Skeletal muscle tissue (tissue), 4 donors: Measurements from ENCODE around the gene OSBPL8. TPM values are rescaled to one million over a fixed set of nuclear protein-coding genes. Genes with fewer than 3 reads are reported as not detected.

Source experiments
- H3K27ac ChIP-seq: one replicate; pipeline ENCODE4 v1.7.0; 2013; ENCODE audit warnings: mild to moderate bottlenecking, low read depth, low read length, inconsistent platforms
- H3K27me3 ChIP-seq, 3 donors: one replicate each; pipeline ENCODE4 v1.7.0; 2013; ENCODE audit warnings: low read length in 3 of 3; ENCODE audit not compliant: control insufficient read depth in 3 of 3, insufficient read depth in 3 of 3
- H3K36me3 ChIP-seq, 3 donors: one replicate each; pipeline ENCODE4 v1.7.0; 2013; ENCODE audit warnings: low read length in 3 of 3; ENCODE audit not compliant: control insufficient read depth in 3 of 3, insufficient read depth in 3 of 3
- H3K4me1 ChIP-seq, 3 donors: one replicate each; pipeline ENCODE4 v1.7.0; 2013; ENCODE audit warnings: low read length in 3 of 3, mild to moderate bottlenecking in 3 of 3; ENCODE audit not compliant: control insufficient read depth in 3 of 3, insufficient read depth in 3 of 3
- H3K4me3 ChIP-seq, 3 donors: one replicate each; pipeline ENCODE4 v1.7.0; 2013; ENCODE audit warnings: low read length in 3 of 3
- H3K9ac ChIP-seq, 3 donors: one replicate each; pipeline ENCODE4 v1.7.0; 2013; ENCODE audit warnings: low read length in 3 of 3, mild to moderate bottlenecking in 3 of 3, moderate library complexity in 2 of 3, low read depth in 1 of 3
- H3K9me3 ChIP-seq, 3 donors: one replicate each; pipeline ENCODE4 v1.7.0; 2013; ENCODE audit warnings: low read length in 3 of 3; ENCODE audit not compliant: control insufficient read depth in 3 of 3
- total RNA-seq: library from RNA; depleted of rRNA; stranded (reverse); fragments of >200 nt; gene quantifications from one replicate; pipeline ENCODE4 v1.2.3, GENCODE V29; 2014
- donor health status: Osteomylitis.

OSBPL8 gene
- total RNA-seq, 1 donor from 2014 or later = 22.4 TPM

DNA sequence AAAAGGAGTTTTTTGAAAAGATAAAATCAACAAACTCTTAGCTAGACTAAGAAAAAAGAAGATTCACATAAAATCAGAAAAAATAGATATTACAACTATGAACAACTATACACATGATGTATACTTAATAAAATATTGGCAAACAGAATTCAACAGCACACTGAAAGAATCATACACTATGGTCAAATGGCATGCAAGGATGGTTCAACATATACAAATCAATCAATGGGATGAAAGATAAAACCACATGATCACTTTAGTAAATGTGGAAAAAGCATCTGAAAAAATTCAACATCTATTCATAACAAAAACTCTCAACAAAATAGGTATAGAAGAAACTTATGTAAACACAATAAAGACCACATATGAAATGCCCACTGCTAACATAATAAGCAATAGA is 126.8 kb downstream of the OSBPL8 start:
- H3K36me3 ChIP-seq = no peaks in the 10 kb centered on the region
- no peaks in the 10 kb centered on the region for H3K27me3 ChIP-seq
- H3K4me1 ChIP-seq = peaks cover 2 to 5% (median 3%) of the 10 kb centered on the region in 3 donors
- no peak overlapping the region for H3K27ac ChIP-seq
- peaks cover 0 to 6% (median 0%) of the 10 kb centered on the region in 3 donors for H3K9me3 ChIP-seq
- no peak overlapping the region for H3K4me3 ChIP-seq
- no peak overlapping the region for H3K9ac ChIP-seq

DNA sequence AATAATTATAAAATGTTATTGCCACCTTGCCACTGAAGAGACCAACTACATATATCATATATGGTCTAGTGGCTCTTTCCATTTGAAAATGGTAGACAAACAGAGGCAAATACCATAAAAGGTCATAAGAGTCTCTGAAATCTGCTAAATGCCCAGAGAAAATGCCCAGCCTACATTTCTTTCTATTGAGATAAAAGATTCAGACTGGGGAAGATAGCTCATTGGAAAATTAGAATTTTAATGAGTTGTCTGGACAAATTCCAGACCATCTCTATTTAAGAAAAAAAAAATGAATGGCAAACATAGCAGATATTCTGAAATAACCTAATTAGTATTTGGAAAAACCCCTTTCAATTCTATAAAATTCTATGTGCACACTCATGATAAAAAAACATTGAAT is 131.5 kb downstream of the OSBPL8 start:
- peaks cover 0 to 7% (median 3%) of the 10 kb centered on the region in 3 donors for H3K9me3 ChIP-seq

DNA sequence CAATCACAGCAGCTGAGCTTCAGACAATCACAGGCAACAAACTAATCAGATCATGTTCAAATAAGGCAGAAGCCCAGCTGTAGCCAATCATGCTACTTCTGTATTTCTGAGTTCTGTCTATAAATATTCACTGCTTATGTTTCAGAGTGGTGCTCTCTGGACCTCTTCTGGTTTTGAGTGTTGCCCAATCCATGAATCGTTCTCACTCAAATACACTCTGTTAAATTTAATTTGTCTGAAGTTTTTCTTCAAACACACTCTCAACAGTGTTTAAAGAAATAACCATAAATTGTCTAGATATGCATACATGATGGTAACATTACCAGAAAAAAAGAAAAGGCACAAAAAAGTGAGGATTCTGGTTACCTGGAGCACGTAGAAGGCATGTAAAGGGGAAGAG is 133.4 kb downstream of the OSBPL8 start:
- Histone ChIP-seq H3K4me3 (peak overlapping the region in 1 of 3 donors; percentile 5), H3K36me3 (no peaks in the 10 kb centered on the region), H3K9ac (no peak overlapping the region), H3K9me3 (peaks cover 0 to 7% (median 3%) of the 10 kb centered on the region in 3 donors), H3K27me3 (no peaks in the 10 kb centered on the region), H3K4me1 (peaks cover 2 to 5% (median 3%) of the 10 kb centered on the region in 3 donors), H3K27ac (no peak overlapping the region)

More for the DNA sequence above, 131.5 kb downstream of the OSBPL8 start:
- no peaks in the 10 kb centered on the region for H3K27me3 ChIP-seq
- H3K4me3 ChIP-seq = no peak overlapping the region
- H3K27ac ChIP-seq = no peak overlapping the region
- no peak overlapping the region for H3K9ac ChIP-seq
- H3K4me1 ChIP-seq = peaks cover 2 to 5% (median 3%) of the 10 kb centered on the region in 3 donors
- H3K36me3 ChIP-seq = no peaks in the 10 kb centered on the region

DNA sequence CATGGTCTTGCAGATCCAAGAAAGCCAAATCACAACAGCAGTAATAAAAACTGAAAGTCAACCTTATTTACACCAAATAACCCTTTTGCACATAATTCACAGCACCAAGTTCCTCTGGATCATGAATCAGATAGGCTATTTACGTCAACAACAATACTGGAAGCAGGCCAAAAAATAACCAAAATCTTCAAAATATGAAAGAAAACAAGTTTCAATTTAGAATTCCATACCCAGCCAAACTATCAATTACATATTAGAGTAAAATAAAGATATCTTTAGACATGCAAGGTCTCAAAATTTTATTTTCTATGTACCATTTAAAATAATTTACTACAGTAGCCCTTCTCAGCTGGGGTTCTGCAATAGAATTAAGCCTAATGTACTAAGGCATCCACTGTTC is 134.6 kb downstream of the OSBPL8 start:
- Histone ChIP-seq H3K4me3 (no peak overlapping the region), H3K27ac (no peak overlapping the region), H3K27me3 (no peaks in the 10 kb centered on the region), H3K9me3 (peaks cover 0 to 7% (median 3%) of the 10 kb centered on the region in 3 donors), H3K4me1 (peaks cover 0 to 2% (median 2%) of the 10 kb centered on the region in 3 donors), H3K9ac (no peak overlapping the region), H3K36me3 (no peaks in the 10 kb centered on the region)

DNA sequence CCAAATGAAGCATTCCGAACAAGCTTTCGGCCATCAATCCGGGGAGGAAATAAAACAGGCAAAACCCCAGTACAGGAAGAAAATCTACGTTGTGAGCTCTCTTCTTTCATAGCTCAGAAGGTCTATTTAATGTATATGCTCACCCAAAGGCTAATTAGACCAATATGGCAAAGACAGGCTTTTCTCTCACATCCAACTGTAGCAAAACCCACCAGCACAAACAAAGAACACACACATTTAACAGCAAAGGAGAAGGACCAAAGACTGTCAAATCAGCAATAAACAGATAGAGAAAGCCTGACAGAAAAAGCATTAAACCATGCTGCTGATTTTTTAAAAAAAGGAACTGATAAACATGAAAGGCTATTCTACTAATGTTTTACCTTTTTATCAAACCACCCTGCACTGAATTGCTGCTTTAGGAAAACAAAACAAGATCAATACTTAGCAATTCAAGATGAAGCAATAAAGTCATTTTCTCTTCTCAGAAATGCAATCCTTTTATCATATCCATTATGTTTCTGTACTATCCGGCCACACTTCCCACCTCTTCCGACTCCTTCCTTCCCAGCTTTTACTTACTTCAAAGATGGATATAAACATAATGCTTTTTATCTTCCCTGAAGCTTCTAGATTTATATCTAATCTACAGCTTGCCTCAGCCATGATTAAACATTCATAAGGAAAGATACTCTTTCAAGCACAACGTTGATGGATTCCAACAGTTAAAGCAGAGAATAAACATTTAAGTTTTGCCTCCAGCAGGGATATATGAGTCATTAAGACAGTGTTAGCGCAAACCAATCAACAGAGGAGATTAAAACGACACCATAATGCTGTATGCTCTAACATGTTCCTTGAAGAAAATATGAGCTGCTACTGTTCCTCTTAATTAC is 136.8 kb downstream of the OSBPL8 start:
- Histone ChIP-seq H3K27me3 (no peaks in the 10 kb centered on the region), H3K9ac (no peak overlapping the region), H3K4me1 (no peaks in the 10 kb centered on the region), H3K9me3 (peaks cover 0 to 7% (median 3%) of the 10 kb centered on the region in 3 donors), H3K36me3 (no peaks in the 10 kb centered on the region), H3K27ac (no peak overlapping the region), H3K4me3 (no peak overlapping the region)

DNA sequence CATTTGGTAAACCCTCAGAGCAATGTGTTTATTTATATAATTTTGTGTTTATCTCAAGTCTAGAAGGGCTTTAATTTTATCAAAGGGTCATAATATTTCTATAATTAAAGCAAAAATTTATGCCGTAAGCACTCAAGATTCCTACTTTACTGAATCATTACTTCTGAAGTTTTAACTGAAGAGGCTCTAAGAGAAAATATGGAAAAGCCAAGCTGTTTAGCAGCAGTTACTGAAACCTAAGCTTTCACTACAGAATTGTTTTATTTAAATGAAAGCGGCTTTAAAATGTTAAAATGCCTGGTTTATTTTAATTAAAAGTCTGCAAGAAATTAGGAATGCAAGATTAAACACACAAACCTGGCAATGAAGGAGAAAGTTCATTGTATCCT is 137.4 kb downstream of the OSBPL8 start:
- Histone ChIP-seq H3K9me3 (peaks cover 0 to 7% (median 3%) of the 10 kb centered on the region in 3 donors), H3K4me1 (no peaks in the 10 kb centered on the region), H3K4me3 (no peak overlapping the region), H3K9ac (no peak overlapping the region), H3K36me3 (no peaks in the 10 kb centered on the region), H3K27me3 (no peaks in the 10 kb centered on the region), H3K27ac (no peak overlapping the region)

DNA sequence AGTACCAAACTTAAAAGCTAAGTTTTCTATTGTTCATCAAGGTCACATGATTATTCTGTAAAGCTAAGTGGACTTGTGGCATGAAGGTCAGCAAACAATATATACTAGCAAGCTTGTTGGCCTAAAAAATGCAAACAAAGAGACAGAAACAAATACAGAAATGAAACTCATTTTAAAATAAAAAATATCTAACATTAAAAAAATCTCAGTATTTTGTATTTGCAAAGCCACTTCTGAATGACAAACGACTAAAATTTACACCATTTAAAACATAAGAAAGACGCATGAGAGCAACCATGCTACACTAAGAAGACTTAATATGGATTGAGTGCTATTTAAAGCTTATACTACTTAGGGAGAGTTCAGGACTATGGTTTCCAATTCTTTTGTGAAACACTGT is 138.5 kb downstream of the OSBPL8 start:
- Histone ChIP-seq H3K4me3 (no peak overlapping the region), H3K27me3 (no peaks in the 10 kb centered on the region), H3K4me1 (no peaks in the 10 kb centered on the region), H3K36me3 (no peaks in the 10 kb centered on the region), H3K9me3 (peaks cover 0 to 6% (median 3%) of the 10 kb centered on the region in 3 donors), H3K27ac (no peak overlapping the region), H3K9ac (no peak overlapping the region)

DNA sequence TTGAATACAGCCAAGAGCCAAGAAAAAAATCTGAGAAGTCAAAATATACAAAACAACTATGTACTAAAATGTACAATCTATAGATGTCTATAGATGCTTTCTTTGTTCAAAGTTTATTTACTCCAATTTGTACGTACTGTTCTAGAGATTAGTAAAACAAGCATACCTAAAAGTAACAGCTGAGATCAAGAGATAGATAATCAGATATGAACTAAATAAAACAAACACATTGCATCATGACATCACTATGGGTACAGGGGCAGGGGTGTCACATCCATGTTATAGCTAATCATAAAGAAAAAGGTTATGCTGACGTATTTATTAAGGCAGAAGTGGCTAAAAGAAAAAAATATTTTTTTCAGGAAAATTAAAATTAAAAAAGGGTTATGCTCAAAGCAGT is 139.3 kb downstream of the OSBPL8 start:
- Histone ChIP-seq H3K36me3 (no peaks in the 10 kb centered on the region), H3K9ac (no peak overlapping the region), H3K27me3 (no peaks in the 10 kb centered on the region), H3K4me3 (no peak overlapping the region), H3K9me3 (peaks cover 0 to 2% (median 0%) of the 10 kb centered on the region in 3 donors), H3K27ac (no peak overlapping the region), H3K4me1 (no peaks in the 10 kb centered on the region)

DNA sequence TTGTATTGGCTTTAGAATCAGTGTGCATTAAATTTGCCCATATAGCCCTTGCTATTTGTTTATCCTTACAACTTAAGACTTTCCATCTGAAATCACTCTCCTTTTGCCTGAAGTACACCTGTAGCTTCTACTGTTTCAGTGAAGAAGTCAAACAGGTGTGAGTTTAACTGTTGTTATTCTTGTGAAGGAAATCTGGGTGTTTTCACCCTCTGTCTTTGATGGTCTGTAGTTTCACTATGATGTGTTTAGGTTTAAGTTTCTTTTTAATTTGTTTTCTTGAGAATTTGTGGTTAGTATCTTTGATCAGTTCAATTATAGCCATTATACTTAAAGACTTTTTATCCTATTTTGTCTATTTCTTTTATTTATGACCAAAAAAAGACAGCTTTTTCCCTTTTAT is 142.5 kb downstream of the OSBPL8 start:
- H3K27ac ChIP-seq = no peak overlapping the region
- H3K4me1 ChIP-seq = no peaks in the 10 kb centered on the region
- H3K27me3 ChIP-seq = no peaks in the 10 kb centered on the region
- H3K9ac ChIP-seq = no peak overlapping the region
- no peaks in the 10 kb centered on the region for H3K9me3 ChIP-seq
- no peak overlapping the region for H3K4me3 ChIP-seq
- no peaks in the 10 kb centered on the region for H3K36me3 ChIP-seq

DNA sequence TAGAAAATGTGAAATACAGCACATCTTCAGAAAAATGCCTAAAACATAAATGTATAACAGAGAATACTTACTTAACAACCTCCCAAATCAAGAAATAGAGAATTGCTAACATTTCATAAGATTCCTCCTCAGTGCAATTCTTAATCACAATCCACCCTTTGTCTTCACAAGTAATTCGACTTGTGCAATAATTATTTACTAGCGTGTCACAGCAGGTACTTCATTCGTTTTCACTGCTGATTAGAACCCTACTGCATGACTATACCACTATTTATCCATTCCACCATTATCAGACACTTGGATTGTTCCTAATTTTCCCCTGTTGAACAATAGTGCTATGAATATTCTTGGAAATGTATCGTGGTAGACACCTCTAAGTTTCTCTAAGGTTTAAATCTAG is 146.4 kb downstream of the OSBPL8 start:
- Histone ChIP-seq H3K4me1 (no peaks in the 10 kb centered on the region), H3K27ac (no peak overlapping the region), H3K27me3 (no peaks in the 10 kb centered on the region), H3K9me3 (no peaks in the 10 kb centered on the region), H3K9ac (no peak overlapping the region), H3K36me3 (no peaks in the 10 kb centered on the region), H3K4me3 (no peak overlapping the region)
